ENCODE data around the gene TRIM44. TPM values are rescaled to one million over a fixed set of nuclear protein-coding genes. Genes with fewer than 3 reads are reported as not detected.

TRIM44 gene
- total and polyA plus RNA-seq, 2 donors, result 7.4 to 18.7 TPM

GRCh38 chr11:35676611-35676965 is 14.0 kb downstream of the TRIM44 start:
- Histone ChIP-seq H3K4me1 (ENCODE audit: control insufficient read depth in 2 of 2, insufficient read depth in 2 of 2, low read length in 2 of 2) (peaks cover 0 to 2% of the 10 kb centered on the region in 2 donors), H3K36me3 (ENCODE audit: control insufficient read depth in 2 of 2, insufficient read depth in 2 of 2, low read length in 1 of 2) (no peaks in the 10 kb centered on the region), H3K9me3 (ENCODE audit: control insufficient read depth in 2 of 2, insufficient read depth in 1 of 2, low read length in 1 of 2) (no peaks in the 10 kb centered on the region), H3K27me3 (ENCODE audit: control insufficient read depth in 2 of 2, insufficient read depth in 1 of 2, low read length in 1 of 2) (no peaks in the 10 kb centered on the region), H3K4me3 (ENCODE audit: low read length in 2 of 2) (no peak overlapping the region), H3K27ac (ENCODE audit: low read depth in 1 of 2, low read length in 1 of 2) (no peak overlapping the region)
- no peak for DNase-seq (ENCODE audit: low read depth in 6 of 9, low spot score in 9 of 9)
- 92% methylated on average over 1 of the region's 1 CpG for WGBS

DNA sequence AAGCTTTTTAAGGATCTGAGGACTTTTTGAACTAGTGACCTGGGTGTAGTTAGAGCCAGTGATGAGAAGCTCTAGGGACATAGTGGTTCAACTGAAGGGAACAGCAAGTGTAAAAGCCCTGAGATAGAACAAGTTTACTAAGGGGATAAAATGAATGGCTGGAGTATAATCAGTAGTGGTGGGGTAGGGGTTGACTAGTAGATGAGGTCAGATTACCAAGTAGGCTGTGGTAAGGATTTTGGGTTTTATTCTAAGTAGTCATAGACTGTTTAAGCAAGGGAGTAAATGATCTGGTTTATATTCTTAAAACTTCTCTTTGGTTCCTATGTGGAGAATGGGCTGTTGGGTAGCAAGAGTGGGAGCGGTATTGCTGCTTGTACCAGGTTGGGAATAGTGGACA is 15.3 kb downstream of the TRIM44 start:
- Histone ChIP-seq H3K27ac (ENCODE audit: low read depth in 1 of 2, low read length in 1 of 2) (no peak overlapping the region), H3K36me3 (ENCODE audit: control insufficient read depth in 2 of 2, insufficient read depth in 2 of 2, low read length in 1 of 2) (no peaks in the 10 kb centered on the region), H3K4me1 (ENCODE audit: control insufficient read depth in 2 of 2, insufficient read depth in 2 of 2, low read length in 2 of 2) (peaks cover 0 to 2% of the 10 kb centered on the region in 2 donors), H3K4me3 (ENCODE audit: low read length in 2 of 2) (no peak overlapping the region), H3K9me3 (ENCODE audit: control insufficient read depth in 2 of 2, insufficient read depth in 1 of 2, low read length in 1 of 2) (no peaks in the 10 kb centered on the region), H3K27me3 (ENCODE audit: control insufficient read depth in 2 of 2, insufficient read depth in 1 of 2, low read length in 1 of 2) (no peaks in the 10 kb centered on the region)
- no peak for DNase-seq (ENCODE audit: low read depth in 6 of 9, low spot score in 9 of 9)
- WGBS, result 94% methylated on average over 1 of the region's 1 CpG

GRCh38 chr11:35678471-35678870 is 15.9 kb downstream of the TRIM44 start:
- Histone ChIP-seq H3K27ac (ENCODE audit: low read depth in 1 of 2, low read length in 1 of 2) (no peak overlapping the region), H3K4me3 (ENCODE audit: low read length in 2 of 2) (no peak overlapping the region), H3K27me3 (ENCODE audit: control insufficient read depth in 2 of 2, insufficient read depth in 1 of 2, low read length in 1 of 2) (no peaks in the 10 kb centered on the region), H3K4me1 (ENCODE audit: control insufficient read depth in 2 of 2, insufficient read depth in 2 of 2, low read length in 2 of 2) (peaks cover 0 to 2% of the 10 kb centered on the region in 2 donors), H3K9me3 (ENCODE audit: control insufficient read depth in 2 of 2, insufficient read depth in 1 of 2, low read length in 1 of 2) (no peaks in the 10 kb centered on the region), H3K36me3 (ENCODE audit: control insufficient read depth in 2 of 2, insufficient read depth in 2 of 2, low read length in 1 of 2) (no peaks in the 10 kb centered on the region)
- no peak for DNase-seq (ENCODE audit: low read depth in 6 of 9, low spot score in 9 of 9)
- 95% methylated on average over 4 of the region's 4 CpGs for WGBS

DNA sequence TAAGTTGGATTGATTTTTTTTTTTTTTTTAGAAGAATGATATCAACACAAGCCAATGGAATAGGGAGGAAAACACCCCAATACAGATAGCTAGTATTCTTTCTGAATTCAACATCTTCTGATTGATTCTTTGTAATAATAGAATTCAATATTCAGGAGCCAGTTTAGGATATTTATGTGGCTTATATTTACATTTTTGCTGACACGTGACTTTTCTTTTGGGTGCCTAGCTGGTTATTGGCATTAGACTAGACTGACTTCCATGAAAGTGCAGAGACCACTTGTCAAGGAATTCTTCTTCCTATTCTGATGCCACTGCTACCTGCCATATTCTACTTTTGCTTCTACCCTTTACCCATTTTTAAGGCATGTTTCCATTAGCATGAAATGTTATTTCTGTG is 16.4 kb downstream of the TRIM44 start:
- Histone ChIP-seq H3K9me3 (ENCODE audit: control insufficient read depth in 2 of 2, insufficient read depth in 1 of 2, low read length in 1 of 2) (no peaks in the 10 kb centered on the region), H3K4me3 (ENCODE audit: low read length in 2 of 2) (no peak overlapping the region), H3K36me3 (ENCODE audit: control insufficient read depth in 2 of 2, insufficient read depth in 2 of 2, low read length in 1 of 2) (no peaks in the 10 kb centered on the region), H3K27ac (ENCODE audit: low read depth in 1 of 2, low read length in 1 of 2) (no peak overlapping the region), H3K4me1 (ENCODE audit: control insufficient read depth in 2 of 2, insufficient read depth in 2 of 2, low read length in 2 of 2) (peaks cover 0 to 2% of the 10 kb centered on the region in 2 donors), H3K27me3 (ENCODE audit: control insufficient read depth in 2 of 2, insufficient read depth in 1 of 2, low read length in 1 of 2) (no peaks in the 10 kb centered on the region)
- WGBS, result 98% methylated on average over 1 of the region's 1 CpG
- no peak for DNase-seq (ENCODE audit: low read depth in 6 of 9, low spot score in 9 of 9)

DNA sequence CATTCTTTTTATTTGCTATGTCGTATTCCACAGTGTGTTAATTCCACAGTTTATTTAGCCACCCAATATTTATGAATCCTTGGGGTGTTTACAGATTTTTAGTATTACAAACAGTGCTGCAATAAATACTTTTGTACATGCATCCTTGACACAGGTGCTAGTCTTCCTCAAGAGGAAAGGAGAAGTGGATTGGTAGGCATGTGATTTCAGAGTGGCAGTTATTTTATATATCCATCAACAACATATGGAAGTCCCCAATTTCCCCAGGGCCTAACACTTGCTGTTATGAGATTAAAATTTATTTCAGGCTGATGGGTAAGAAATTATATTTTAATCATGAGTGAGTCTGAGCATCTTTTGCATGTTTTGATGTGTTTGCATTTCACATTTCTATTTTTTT is 17.9 kb downstream of the TRIM44 start:
- Histone ChIP-seq H3K27ac (ENCODE audit: low read depth in 1 of 2, low read length in 1 of 2) (no peak overlapping the region), H3K4me3 (ENCODE audit: low read length in 2 of 2) (no peak overlapping the region), H3K36me3 (ENCODE audit: control insufficient read depth in 2 of 2, insufficient read depth in 2 of 2, low read length in 1 of 2) (no peaks in the 10 kb centered on the region), H3K4me1 (ENCODE audit: control insufficient read depth in 2 of 2, insufficient read depth in 2 of 2, low read length in 2 of 2) (peaks cover 0 to 2% of the 10 kb centered on the region in 2 donors), H3K9me3 (ENCODE audit: control insufficient read depth in 2 of 2, insufficient read depth in 1 of 2, low read length in 1 of 2) (no peaks in the 10 kb centered on the region), H3K27me3 (ENCODE audit: control insufficient read depth in 2 of 2, insufficient read depth in 1 of 2, low read length in 1 of 2) (no peaks in the 10 kb centered on the region)
- no peak for DNase-seq (ENCODE audit: low read depth in 6 of 9, low spot score in 9 of 9)
- 96% methylated on average over 1 of the region's 1 CpG for WGBS

- no peak for DNase-seq (ENCODE audit: low read depth in 6 of 9, low spot score in 9 of 9)
- Histone ChIP-seq H3K4me3 (ENCODE audit: low read length in 2 of 2) (no peak overlapping the region), H3K27me3 (ENCODE audit: control insufficient read depth in 2 of 2, insufficient read depth in 1 of 2, low read length in 1 of 2) (no peaks in the 10 kb centered on the region), H3K4me1 (ENCODE audit: control insufficient read depth in 2 of 2, insufficient read depth in 2 of 2, low read length in 2 of 2) (peaks cover 0 to under 1% of the 10 kb centered on the region in 2 donors), H3K27ac (ENCODE audit: low read depth in 1 of 2, low read length in 1 of 2) (no peak overlapping the region), H3K9me3 (ENCODE audit: control insufficient read depth in 2 of 2, insufficient read depth in 1 of 2, low read length in 1 of 2) (no peaks in the 10 kb centered on the region), H3K36me3 (ENCODE audit: control insufficient read depth in 2 of 2, insufficient read depth in 2 of 2, low read length in 1 of 2) (peaks cover 0 to 4% of the 10 kb centered on the region in 2 donors)
- 98% methylated on average over 1 of the region's 1 CpG for WGBS
Observed at GRCh38 chr11:35681163-35681767, 18.7 kb downstream of the TRIM44 start.

GRCh38 chr11:35682230-35683173 is 19.9 kb downstream of the TRIM44 start:
- 88% methylated on average over 9 of the region's 9 CpGs for WGBS
- no peaks in the 10 kb centered on the region for H3K4me1 ChIP-seq (ENCODE audit: control insufficient read depth in 2 of 2, insufficient read depth in 2 of 2, low read length in 2 of 2)
- no peak for DNase-seq (ENCODE audit: low read depth in 6 of 9, low spot score in 9 of 9)
- H3K4me3 ChIP-seq (ENCODE audit: low read length in 2 of 2), result no peak overlapping the region
- H3K9me3 ChIP-seq (ENCODE audit: control insufficient read depth in 2 of 2, insufficient read depth in 1 of 2, low read length in 1 of 2), result no peaks in the 10 kb centered on the region
- H3K27me3 ChIP-seq (ENCODE audit: control insufficient read depth in 2 of 2, insufficient read depth in 1 of 2, low read length in 1 of 2), result no peaks in the 10 kb centered on the region
- H3K36me3 ChIP-seq (ENCODE audit: control insufficient read depth in 2 of 2, insufficient read depth in 2 of 2, low read length in 1 of 2), result peaks cover 0 to 13% of the 10 kb centered on the region in 2 donors
- no peak overlapping the region for H3K27ac ChIP-seq (ENCODE audit: low read depth in 1 of 2, low read length in 1 of 2)

- Histone ChIP-seq H3K4me3 (ENCODE audit: low read length in 2 of 2) (no peak overlapping the region), H3K4me1 (ENCODE audit: control insufficient read depth in 2 of 2, insufficient read depth in 2 of 2, low read length in 2 of 2) (no peaks in the 10 kb centered on the region), H3K27ac (ENCODE audit: low read depth in 1 of 2, low read length in 1 of 2) (no peak overlapping the region), H3K36me3 (ENCODE audit: control insufficient read depth in 2 of 2, insufficient read depth in 2 of 2, low read length in 1 of 2) (peaks cover 0 to 13% of the 10 kb centered on the region in 2 donors), H3K9me3 (ENCODE audit: control insufficient read depth in 2 of 2, insufficient read depth in 1 of 2, low read length in 1 of 2) (no peaks in the 10 kb centered on the region), H3K27me3 (ENCODE audit: control insufficient read depth in 2 of 2, insufficient read depth in 1 of 2, low read length in 1 of 2) (no peaks in the 10 kb centered on the region)
- 63% methylated on average over 1 of the region's 1 CpG for WGBS
- no peak for DNase-seq (ENCODE audit: low read depth in 6 of 9, low spot score in 9 of 9)
Observed at GRCh38 chr11:35683728-35684339, 21.3 kb downstream of the TRIM44 start.

DNA sequence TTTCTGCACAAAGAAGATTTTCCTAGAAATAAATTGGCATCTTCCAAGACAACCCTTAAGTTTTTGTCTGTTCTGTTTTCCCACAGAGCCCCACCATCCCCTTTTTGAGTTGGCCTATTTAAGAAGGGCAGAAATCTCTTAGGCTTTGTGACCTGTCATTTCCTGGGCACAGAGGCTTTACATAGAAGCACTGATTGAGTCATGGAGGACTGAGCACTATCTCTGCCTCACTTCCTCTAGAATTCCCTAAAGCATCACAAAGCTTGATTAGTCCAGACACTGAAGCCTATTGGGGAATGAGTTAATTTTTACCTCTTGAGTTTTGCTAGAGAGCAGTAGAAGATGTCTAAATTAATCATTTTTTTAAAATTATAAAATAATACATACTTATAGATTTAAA is 25.4 kb downstream of the TRIM44 start:
- no peaks in the 10 kb centered on the region for H3K9me3 ChIP-seq (ENCODE audit: control insufficient read depth in 2 of 2, insufficient read depth in 1 of 2, low read length in 1 of 2)
- H3K36me3 ChIP-seq (ENCODE audit: control insufficient read depth in 2 of 2, insufficient read depth in 2 of 2, low read length in 1 of 2), result peaks cover 0 to 18% of the 10 kb centered on the region in 2 donors
- no peak for DNase-seq (ENCODE audit: low read depth in 6 of 9, low spot score in 9 of 9)
- H3K27me3 ChIP-seq (ENCODE audit: control insufficient read depth in 2 of 2, insufficient read depth in 1 of 2, low read length in 1 of 2), result no peaks in the 10 kb centered on the region
- no peak overlapping the region for H3K27ac ChIP-seq (ENCODE audit: low read depth in 1 of 2, low read length in 1 of 2)
- no peaks in the 10 kb centered on the region for H3K4me1 ChIP-seq (ENCODE audit: control insufficient read depth in 2 of 2, insufficient read depth in 2 of 2, low read length in 2 of 2)
- no peak overlapping the region for H3K4me3 ChIP-seq (ENCODE audit: low read length in 2 of 2)
